22Rv1 (cell line): Measurements from ENCODE around the gene WDR48.

ENCODE experiments used
- H3K27ac ChIP-seq: fragments of 450-650 bp; 2 replicates; pipeline ENCODE4 v1.5.1; 2017
- CTCF ChIP-seq: fragments of 450-650 bp; IDR thresholded peaks from 2 replicates; pipeline ENCODE4 v1.5.1; 2017; ENCODE audit warnings: mild to moderate bottlenecking
- ZFX ChIP-seq: fragments of 450-650 bp; IDR thresholded peaks from 2 replicates; pipeline ENCODE4 v1.6.1; 2017; ENCODE audit warnings: antibody characterized with exemption, borderline replicate concordance

The WDR48 gene

DNA sequence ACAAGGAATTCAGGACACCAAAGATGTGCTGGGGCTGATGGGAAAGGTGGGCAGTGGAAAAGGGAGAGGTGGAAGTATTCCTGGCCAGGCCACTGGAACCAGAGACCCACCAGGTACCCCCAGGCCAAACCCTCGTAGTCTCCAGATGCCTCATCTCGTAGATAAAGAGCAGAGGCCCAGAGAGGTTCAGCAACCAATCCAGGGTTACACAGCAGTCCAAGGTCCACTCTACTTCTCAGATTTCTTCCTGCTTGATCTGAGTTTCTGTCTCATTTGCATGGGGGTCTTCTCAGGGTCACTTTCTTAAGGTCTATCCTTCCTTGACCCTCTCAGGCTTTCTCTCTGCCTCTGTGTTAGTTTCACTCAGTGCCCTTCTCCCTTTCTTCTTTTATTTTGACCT lies 60.7 kb downstream of the WDR48 start:
- TF ChIP-seq ZFX (no peak), CTCF (no peak)
- no peak overlapping the region for H3K27ac ChIP-seq

GRCh38 chr3:39113291-39113690 lies 61.5 kb downstream of the WDR48 start:
- H3K27ac ChIP-seq = no peak overlapping the region
- no peak for TF ChIP-seq CTCF
- TF ChIP-seq ZFX = no peak

GRCh38 chr3:39114456-39114855 lies 62.6 kb downstream of the WDR48 start:
- H3K27ac ChIP-seq = no peak overlapping the region
- TF ChIP-seq CTCF (no peak), ZFX (no peak)

DNA sequence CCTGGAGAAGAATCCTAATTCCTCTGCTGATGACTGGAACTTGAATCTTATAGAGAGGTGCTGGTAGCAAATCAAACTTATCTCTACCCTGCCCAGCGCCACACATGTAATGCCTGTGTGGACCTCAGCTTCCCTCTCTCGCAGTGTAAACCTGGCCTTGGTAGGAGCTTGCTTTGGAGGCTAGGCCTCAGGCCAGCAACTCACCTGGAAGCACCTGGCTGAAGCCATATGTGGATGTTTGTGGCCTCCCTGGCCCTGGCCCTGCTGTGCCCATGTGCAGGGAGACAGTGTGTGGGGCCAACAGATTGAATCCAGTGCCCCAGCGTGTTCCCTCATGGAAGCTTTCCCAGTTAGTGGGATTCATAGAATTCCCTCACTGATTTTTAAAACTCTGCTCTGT lies 64.1 kb downstream of the WDR48 start:
- TF ChIP-seq CTCF (no peak), ZFX (no peak)
- H3K27ac ChIP-seq = no peak overlapping the region

DNA sequence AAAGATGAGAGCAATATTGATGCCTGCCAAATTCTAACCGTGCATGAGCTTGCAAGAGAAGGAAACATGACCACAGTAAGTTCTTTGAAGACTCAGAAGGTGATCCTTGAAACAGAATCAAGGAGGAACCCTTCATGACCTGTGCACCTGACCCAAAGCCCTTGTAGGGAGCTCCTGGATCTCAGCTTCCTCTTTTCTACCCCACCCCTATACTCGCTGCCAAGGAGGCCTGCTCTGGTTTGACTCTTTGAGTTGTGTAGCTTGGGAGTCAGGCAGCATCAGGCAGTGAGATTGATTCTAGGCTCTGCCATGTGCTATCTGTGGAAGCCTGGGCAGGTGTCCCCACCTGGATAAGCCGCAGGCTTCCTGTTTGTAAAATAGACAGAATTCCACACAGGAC lies 66.3 kb downstream of the WDR48 start:
- TF ChIP-seq CTCF (no peak), ZFX (no peak)
- no peak overlapping the region for H3K27ac ChIP-seq

- H3K27ac ChIP-seq = no peak overlapping the region
- no peak for TF ChIP-seq CTCF
- no peak for TF ChIP-seq ZFX
Measured at GRCh38 chr3:39118931-39119660, 67.3 kb downstream of the WDR48 start.

GRCh38 chr3:39121621-39122020 lies 69.8 kb downstream of the WDR48 start:
- H3K27ac ChIP-seq = no peak overlapping the region
- no peak for TF ChIP-seq ZFX
- TF ChIP-seq CTCF = no peak
